Measurements from ENCODE around the gene NEK7. TPM values are rescaled to one million over a fixed set of nuclear protein-coding genes. Genes with fewer than 3 reads are reported as not detected.
A peak's percentile ranks its signal among the peaks of the same experiment; 100 is the strongest.

Gene NEK7
- total and polyA plus RNA-seq, 2 of the 4 experiments (the other 2 are of a cell fraction), result 89.0 to 467 TPM

DNA sequence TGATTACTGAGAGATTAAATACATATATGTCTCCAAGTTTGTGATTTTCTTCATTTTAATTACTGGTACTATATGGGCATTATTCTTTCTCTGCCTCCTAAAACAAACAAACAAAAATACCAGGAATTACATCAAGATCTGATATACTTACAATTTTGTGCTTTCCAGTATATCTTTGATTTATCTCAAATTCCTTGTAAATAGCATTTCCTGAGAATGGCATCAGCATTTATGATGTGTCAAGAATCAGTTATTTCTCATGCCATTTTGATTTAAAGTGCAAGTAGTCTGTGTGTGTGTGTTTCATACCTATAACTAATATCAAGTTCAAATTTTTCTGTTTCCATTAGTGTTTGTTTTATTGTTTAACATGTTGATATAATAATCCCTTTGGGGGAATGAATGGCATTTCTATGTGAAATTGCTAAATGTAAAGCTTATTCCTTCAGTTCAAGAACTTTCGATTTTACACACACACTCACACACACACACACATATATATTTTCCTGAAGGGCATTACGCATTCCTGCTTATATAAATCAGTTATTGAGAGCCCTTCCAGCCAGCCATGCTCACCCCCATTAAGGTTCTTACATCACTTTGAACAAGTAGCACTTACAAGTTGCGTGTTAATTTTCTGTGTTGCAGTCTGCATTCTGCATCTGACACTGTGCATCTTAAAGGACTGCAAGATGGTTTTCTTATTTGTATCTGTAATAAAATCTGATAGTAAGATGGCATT, 102.7 kb downstream of the NEK7 start:
- peaks cover 4% of the 10 kb centered on the region for H3K4me1 ChIP-seq (ENCODE audit: control insufficient read depth, insufficient read depth, low read length)
- in situ Hi-C loops (cut with MboI; ENCODE audit: low sequenced_read_pairs), result loop anchor here (10.0 kb wide), 1 partner anchor 185 kb away; no protein-coding TSS in a partner anchor
- dilution Hi-C loops (cut with HindIII; ENCODE audit: low sequenced_read_pairs, unreplicated experiment), result no loop called here
- peak overlapping the region; percentile 98 for H2BK120ac ChIP-seq (ENCODE audit: low read depth, low read length)
- H3K9me1 ChIP-seq (ENCODE audit: insufficient read depth, low read length), result peaks cover 3% of the 10 kb centered on the region; the same call in 1 of the 2 replicates
- H3K4ac ChIP-seq (ENCODE audit: low read depth, low read length), result peak overlapping the region; percentile 90
- no peaks in the 10 kb centered on the region for H4K20me1 ChIP-seq (ENCODE audit: insufficient read depth, low read length)
- peak overlapping the region; percentile 92 for H2BK5ac ChIP-seq (ENCODE audit: low read depth, low read length, poor library complexity, severe bottlenecking)
- ChIA-PET POLR2A (ENCODE audit: unreplicated experiment) (interaction anchor here (0.5 kb wide), 1 partner anchor 18 kb away, joined by 3 read pairs; no protein-coding TSS in a partner anchor), CTCF (interaction anchor here (0.6 to 0.7 kb wide), 2 partner anchors 88 to 428 kb away, joined by 4 to 5 read pairs; no protein-coding TSS in a partner anchor)
- peak overlapping the region; percentile 98 for H2BK20ac ChIP-seq (ENCODE audit: low read depth, low read length)
- peak overlapping the region; percentile 80; the same call in 1 of the 2 replicates for H3K18ac ChIP-seq (ENCODE audit: low read depth, low read length)
- no peaks in the 10 kb centered on the region for H3K9me3 ChIP-seq (ENCODE audit: control insufficient read depth, insufficient read depth, low read length)
- peak overlapping the region; percentile 90 for H2AK5ac ChIP-seq (ENCODE audit: low read depth, low read length)
- peak overlapping the region; percentile 68 for H3K27ac ChIP-seq (ENCODE audit: insufficient read depth, low read length)
- peak overlapping the region; percentile 97 for H3K14ac ChIP-seq (replicated peaks; ENCODE audit: low read depth, low read length)
- no peak overlapping the region for H3K4me3 ChIP-seq (ENCODE audit: insufficient read depth, low read depth, low read length)
- H3K23ac ChIP-seq (ENCODE audit: low read depth, low read length), result peak overlapping the region; percentile 97; the same call in 1 of the 2 replicates
- no peaks in the 10 kb centered on the region for H3K27me3 ChIP-seq (ENCODE audit: control insufficient read depth, insufficient read depth, low read length)
- intact Hi-C loops (cut with micrococcal nuclease), result loop anchor here (5.0 kb wide), 1 partner anchor 102 kb away; the partner anchor contains the start of gene NEK7
- DNase-seq (no peak), ATAC-seq (ENCODE audit: low read depth) (no peak)
- H4K91ac ChIP-seq (ENCODE audit: insufficient read depth, low read depth, low read length), result peak overlapping the region; percentile 94
- no peak overlapping the region for H2AK9ac ChIP-seq (replicated peaks; ENCODE audit: low read depth, low read length, poor library complexity)
- no peak for TF ChIP-seq POLR2A (IDR thresholded peaks at IDR 0.05; ENCODE audit: low read depth, low read length)
- no peak for TF ChIP-seq CTCF (conservative IDR thresholded peaks at IDR 0.05; ENCODE audit: low read depth, low read length)
- TF ChIP-seq CHD1 (IDR thresholded peaks at IDR 0.05; ENCODE audit: low read depth, low read length), result no peak
- no peak for TF ChIP-seq RAD21 (IDR thresholded peaks at IDR 0.05; ENCODE audit: low read length)
- TF ChIP-seq, protein P1, sequence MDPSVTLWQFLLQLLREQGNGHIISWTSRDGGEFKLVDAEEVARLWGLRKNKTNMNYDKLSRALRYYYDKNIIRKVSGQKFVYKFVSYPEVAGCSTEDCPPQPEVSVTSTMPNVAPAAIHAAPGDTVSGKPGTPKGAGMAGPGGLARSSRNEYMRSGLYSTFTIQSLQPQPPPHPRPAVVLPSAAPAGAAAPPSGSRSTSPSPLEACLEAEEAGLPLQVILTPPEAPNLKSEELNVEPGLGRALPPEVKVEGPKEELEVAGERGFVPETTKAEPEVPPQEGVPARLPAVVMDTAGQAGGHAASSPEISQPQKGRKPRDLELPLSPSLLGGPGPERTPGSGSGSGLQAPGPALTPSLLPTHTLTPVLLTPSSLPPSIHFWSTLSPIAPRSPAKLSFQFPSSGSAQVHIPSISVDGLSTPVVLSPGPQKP (IDR thresholded peaks at IDR 0.05; ENCODE audit: borderline replicate concordance, low read depth, low read length), result no peak
- TF ChIP-seq NFE2L2 (IDR thresholded peaks at IDR 0.05; ENCODE audit: low read depth, low read length), result no peak
- no peak for TF ChIP-seq RFX5 (IDR thresholded peaks at IDR 0.05; ENCODE audit: low read depth, low read length)
- no peak for TF ChIP-seq SMC3 (IDR thresholded peaks at IDR 0.05; ENCODE audit: low read depth, low read length)
- no peak for TF ChIP-seq MAZ (IDR thresholded peaks at IDR 0.05; ENCODE audit: borderline replicate concordance, low read depth, low read length)
- TF ChIP-seq USF2 (IDR thresholded peaks at IDR 0.05; ENCODE audit: low read depth, low read length), result no peak
- TF ChIP-seq CEBPB (IDR thresholded peaks at IDR 0.05; ENCODE audit: low read depth, low read length), result no peak
- TF ChIP-seq BHLHE40 (IDR thresholded peaks at IDR 0.05; ENCODE audit: low read depth, low read length), result no peak
- H2AFZ ChIP-seq (replicated peaks; ENCODE audit: low read length, poor library complexity), result no peak overlapping the region
- BruUV-seq (replicated peaks), result no TSS peak
- H4K5ac ChIP-seq (ENCODE audit: low read depth, low read length), result peak overlapping the region; percentile 17
- peaks cover 2% of the 10 kb centered on the region; the same call in 1 of the 2 replicates for H3K36me3 ChIP-seq (ENCODE audit: control insufficient read depth, insufficient read depth, low read length)
- peak overlapping the region; percentile 85 for H3K56ac ChIP-seq (ENCODE audit: extremely low read depth, insufficient read depth, low read length)
- peak overlapping the region; percentile 95 to 97 for H4K8ac ChIP-seq (ENCODE audit: low read depth in 2 of 2, low read length in 2 of 2)
- peak overlapping the region; percentile 98 for H2BK15ac ChIP-seq (ENCODE audit: low read depth, low read length)
- H3K79me1 ChIP-seq (ENCODE audit: low read depth in 1 of 2, low read length in 2 of 2), result peaks cover 17 to 34% of the 10 kb centered on the region in 2 experiments
- H3K9ac ChIP-seq (ENCODE audit: low read depth, low read length), result peak overlapping the region; percentile 77; the same call in 1 of the 2 replicates
- WGBS, 2 experiments (ENCODE audit: extremely low coverage in 2 of 2, insufficient read length in 1 of 2), result no CpG with 5 or more reads among the region's 3 CpGs
- peak overlapping the region; percentile 31 for H3K4me2 ChIP-seq (ENCODE audit: low read depth, low read length)
